ENCODE results near the gene HSBP1L1.
"Not testable (repeated sequence)": the region's sequence is repeated elsewhere in the genome, so short reads cannot be mapped to it uniquely, and the experiment has no call there.

The HSBP1L1 gene

GRCh38 chr18:79954791-79955190 is 9.7 kb upstream of the HSBP1L1 start:
- TF ChIP-seq CTCF (IDR thresholded peaks at IDR 0.05; ENCODE audit: poor library complexity, severe bottlenecking), result no peak
- Histone ChIP-seq H3K4me3 (ENCODE audit: severe bottlenecking) (no peak overlapping the region), H3K36me3 (ENCODE audit: low read depth) (0 out of 2 replicates have a peak, but pooled peaks cover 4% of the 10 kb centered on the region), H3K9me3 (ENCODE audit: severe bottlenecking) (no peaks in the 10 kb centered on the region), H3K4me1 (ENCODE audit: insufficient read depth, poor library complexity, severe bottlenecking) (peaks cover 7% of the 10 kb centered on the region), H3K27me3 (ENCODE audit: insufficient read depth, poor library complexity, severe bottlenecking) (no peaks in the 10 kb centered on the region), H3K27ac (ENCODE audit: poor library complexity, severe bottlenecking) (no peak overlapping the region)
- ATAC-seq (ENCODE audit: low read depth) (no peak), DNase-seq (ENCODE audit: low spot score) (no peak)

GRCh38 chr18:79955302-79956075 is 9.0 kb upstream of the HSBP1L1 start:
- ATAC-seq (ENCODE audit: low read depth), result no peak
- Histone ChIP-seq H3K9me3 (ENCODE audit: severe bottlenecking) (no peaks in the 10 kb centered on the region), H3K4me1 (ENCODE audit: insufficient read depth, poor library complexity, severe bottlenecking) (peaks cover 8% of the 10 kb centered on the region), H3K27me3 (ENCODE audit: insufficient read depth, poor library complexity, severe bottlenecking) (no peaks in the 10 kb centered on the region), H3K4me3 (ENCODE audit: severe bottlenecking) (no peak overlapping the region), H3K36me3 (ENCODE audit: low read depth) (no peaks in the 10 kb centered on the region), H3K27ac (ENCODE audit: poor library complexity, severe bottlenecking) (no peak overlapping the region)
- TF ChIP-seq CTCF (IDR thresholded peaks at IDR 0.05; ENCODE audit: poor library complexity, severe bottlenecking), result no peak
- no peak for DNase-seq (ENCODE audit: low spot score)

DNA sequence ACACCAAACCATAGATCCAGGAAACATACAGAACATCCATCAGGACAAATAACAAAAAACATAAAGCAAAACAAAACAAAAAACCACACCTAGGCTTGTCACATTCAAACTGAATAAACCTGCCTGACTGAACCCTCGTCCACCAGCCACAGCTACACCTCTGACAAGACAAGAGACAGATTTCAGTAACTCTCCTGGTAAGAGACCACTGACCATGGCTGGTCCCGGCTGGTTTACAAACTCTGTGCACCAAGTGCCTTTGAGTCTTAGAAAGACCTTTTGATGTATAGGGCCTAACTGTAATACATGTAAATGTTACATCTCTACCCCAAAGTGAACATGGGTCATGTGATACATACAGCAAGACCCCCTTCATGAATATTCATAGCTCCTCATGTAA is 8.2 kb upstream of the HSBP1L1 start:
- DNase-seq (ENCODE audit: low spot score) (no peak), ATAC-seq (ENCODE audit: low read depth) (no peak)
- H3K27ac ChIP-seq (ENCODE audit: poor library complexity, severe bottlenecking), result no peak overlapping the region
- H3K36me3 ChIP-seq (ENCODE audit: low read depth), result no peaks in the 10 kb centered on the region
- no peaks in the 10 kb centered on the region for H3K27me3 ChIP-seq (ENCODE audit: insufficient read depth, poor library complexity, severe bottlenecking)
- peaks cover 13% of the 10 kb centered on the region for H3K4me1 ChIP-seq (ENCODE audit: insufficient read depth, poor library complexity, severe bottlenecking)
- H3K4me3 ChIP-seq (ENCODE audit: severe bottlenecking), result no peak overlapping the region
- no peak for TF ChIP-seq CTCF (IDR thresholded peaks at IDR 0.05; ENCODE audit: poor library complexity, severe bottlenecking)
- H3K9me3 ChIP-seq (ENCODE audit: severe bottlenecking), result no peaks in the 10 kb centered on the region

GRCh38 chr18:79958981-79959380 is 5.5 kb upstream of the HSBP1L1 start:
- no peak overlapping the region for H3K4me3 ChIP-seq (ENCODE audit: severe bottlenecking)
- DNase-seq (ENCODE audit: low spot score) (no peak), ATAC-seq (ENCODE audit: low read depth) (no peak)
- H3K9me3 ChIP-seq (ENCODE audit: severe bottlenecking), result no peaks in the 10 kb centered on the region
- no peak for TF ChIP-seq CTCF (IDR thresholded peaks at IDR 0.05; ENCODE audit: poor library complexity, severe bottlenecking)
- no peak overlapping the region for H3K27ac ChIP-seq (ENCODE audit: poor library complexity, severe bottlenecking)
- H3K27me3 ChIP-seq (ENCODE audit: insufficient read depth, poor library complexity, severe bottlenecking), result no peaks in the 10 kb centered on the region
- no peaks in the 10 kb centered on the region for H3K36me3 ChIP-seq (ENCODE audit: low read depth)
- H3K4me1 ChIP-seq (ENCODE audit: insufficient read depth, poor library complexity, severe bottlenecking), result peaks cover 26% of the 10 kb centered on the region

DNA sequence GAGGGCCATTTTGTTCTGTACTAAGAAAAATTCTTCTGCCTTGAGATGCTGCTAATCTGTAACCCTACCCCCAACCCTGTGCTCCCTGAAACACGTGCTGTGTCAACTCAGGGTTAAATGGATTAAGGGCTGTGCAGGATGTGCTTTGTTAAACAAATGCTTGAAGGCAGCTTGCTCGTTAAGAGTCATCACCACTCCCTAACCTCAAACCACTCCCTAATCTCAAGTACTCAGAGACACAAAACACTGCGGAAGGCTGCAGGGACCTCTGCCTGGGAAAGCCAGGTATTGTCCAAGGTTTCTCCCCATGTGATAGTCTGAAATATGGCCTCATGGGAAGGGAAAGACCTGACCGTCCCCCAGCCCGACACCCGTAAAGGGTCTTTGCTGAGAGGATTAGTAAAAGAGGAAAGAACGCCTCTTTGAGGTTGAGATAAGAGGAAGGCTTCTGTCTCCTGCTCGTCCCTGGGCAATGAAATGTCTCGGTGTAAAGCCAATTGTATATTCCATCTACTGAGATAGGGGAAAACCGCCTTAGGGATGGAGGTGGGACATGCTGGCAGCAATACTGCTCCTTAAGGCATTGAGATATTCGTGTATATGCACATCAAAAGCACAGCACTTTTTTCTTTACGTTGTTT is 4.2 kb upstream of the HSBP1L1 start:
- H3K27me3 ChIP-seq (ENCODE audit: insufficient read depth, poor library complexity, severe bottlenecking); H3K36me3 ChIP-seq (ENCODE audit: low read depth); DNase-seq (ENCODE audit: low spot score); H3K4me3 ChIP-seq (ENCODE audit: severe bottlenecking); H3K9me3 ChIP-seq (ENCODE audit: severe bottlenecking): not testable (repeated sequence)
- peak overlapping the region; percentile 38 for H3K27ac ChIP-seq (ENCODE audit: poor library complexity, severe bottlenecking)
- ATAC-seq (ENCODE audit: low read depth), result 0 out of 3 replicates have a peak, but pooled peaks have one; percentile 7
- peaks cover 26% of the 10 kb centered on the region for H3K4me1 ChIP-seq (ENCODE audit: insufficient read depth, poor library complexity, severe bottlenecking)
- peak; percentile 58 for TF ChIP-seq CTCF (IDR thresholded peaks at IDR 0.05; ENCODE audit: poor library complexity, severe bottlenecking)

Data from RWPE2 (cell line).